Fibroblast of lung (primary cell): Measurements from ENCODE around the gene WDR37.

Experiments
- EZH2 ChIP-seq: IDR thresholded peaks from 2 replicates; pipeline ENCODE4 v1.5.1; 2012; ENCODE audit warnings: low read length, control low read depth, mild to moderate bottlenecking; ENCODE audit errors: missing control alignments
- TF ChIP-seq, protein P1 (sequence below), 2 donors: IDR thresholded peaks in 1 of 2; conservative IDR thresholded peaks in 1 of 2; 1 replicate in 1 of 2; 2 replicates in 1 of 2; pipeline ENCODE4 v1.5.1; 2011 to 2012; ENCODE audit warnings: low read length in 2 of 2, control low read depth in 1 of 2, inconsistent platforms in 1 of 2, low read depth in 1 of 2, mild to moderate bottlenecking in 1 of 2

DNA sequence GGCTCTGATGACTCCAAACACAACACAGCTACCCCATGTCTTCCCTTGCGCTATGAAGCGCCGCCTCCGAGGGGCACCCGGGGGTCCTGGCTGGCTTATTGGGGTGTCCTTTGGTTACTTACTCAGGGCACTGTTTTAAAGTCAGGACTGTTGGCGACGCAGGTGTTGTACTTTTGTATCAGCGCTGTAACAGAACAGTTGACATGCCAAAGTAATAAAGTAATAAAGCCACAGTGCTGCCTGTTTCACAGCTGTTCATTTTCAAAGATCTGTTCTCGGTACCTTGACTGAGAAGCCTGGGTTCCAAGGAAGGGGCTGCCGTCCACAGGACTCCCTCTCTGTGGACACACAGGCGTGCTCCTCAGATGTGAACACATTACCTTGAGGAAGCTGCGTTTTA lies 64.1 kb downstream of the WDR37 start:
- TF ChIP-seq, protein P1, sequence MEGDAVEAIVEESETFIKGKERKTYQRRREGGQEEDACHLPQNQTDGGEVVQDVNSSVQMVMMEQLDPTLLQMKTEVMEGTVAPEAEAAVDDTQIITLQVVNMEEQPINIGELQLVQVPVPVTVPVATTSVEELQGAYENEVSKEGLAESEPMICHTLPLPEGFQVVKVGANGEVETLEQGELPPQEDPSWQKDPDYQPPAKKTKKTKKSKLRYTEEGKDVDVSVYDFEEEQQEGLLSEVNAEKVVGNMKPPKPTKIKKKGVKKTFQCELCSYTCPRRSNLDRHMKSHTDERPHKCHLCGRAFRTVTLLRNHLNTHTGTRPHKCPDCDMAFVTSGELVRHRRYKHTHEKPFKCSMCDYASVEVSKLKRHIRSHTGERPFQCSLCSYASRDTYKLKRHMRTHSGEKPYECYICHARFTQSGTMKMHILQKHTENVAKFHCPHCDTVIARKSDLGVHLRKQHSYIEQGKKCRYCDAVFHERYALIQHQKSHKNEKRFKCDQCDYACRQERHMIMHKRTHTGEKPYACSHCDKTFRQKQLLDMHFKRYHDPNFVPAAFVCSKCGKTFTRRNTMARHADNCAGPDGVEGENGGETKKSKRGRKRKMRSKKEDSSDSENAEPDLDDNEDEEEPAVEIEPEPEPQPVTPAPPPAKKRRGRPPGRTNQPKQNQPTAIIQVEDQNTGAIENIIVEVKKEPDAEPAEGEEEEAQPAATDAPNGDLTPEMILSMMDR (conservative IDR thresholded peaks at IDR 0.05 in 1 of 2, IDR thresholded peaks at IDR 0.05 in 1 of 2; ENCODE audit: low read depth in 1 of 2, low read length in 2 of 2) = no peak
- no peak for TF ChIP-seq EZH2
